Activated CD4-positive, alpha-beta T cell treated with anti-CD3 and anti-CD28 coated beads for 24 hours (primary cell): Measurements from ENCODE around the gene ADGRB2.

Experiments
- DNase-seq, 2 donors: peaks; one replicate each; pipeline ENCODE4 v3.0.0-alpha.2; 2020; ENCODE audit warnings: low read depth in 2 of 2

ADGRB2 gene

GRCh38 chr1:31679091-31679490, 85.0 kb downstream of the ADGRB2 start:
- no peak for DNase-seq

DNA sequence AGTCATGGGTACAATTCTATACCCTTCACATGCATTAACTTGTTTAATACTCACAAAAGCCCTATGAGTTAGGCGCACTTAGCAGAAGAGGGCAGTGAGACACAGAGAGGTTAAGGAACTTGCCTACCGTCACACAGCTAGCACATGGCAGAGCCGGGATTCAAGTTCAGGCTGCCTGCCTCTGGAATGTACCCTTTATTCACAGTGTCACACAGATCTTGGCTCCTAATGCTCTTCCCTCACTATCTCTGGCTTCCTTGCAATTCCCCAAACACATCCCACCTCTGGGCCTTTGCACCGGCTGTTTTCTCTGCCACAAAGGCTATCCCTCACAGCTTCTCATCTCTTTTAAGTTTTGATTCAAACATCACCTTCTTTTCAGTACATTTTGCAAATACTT, 85.5 kb downstream of the ADGRB2 start:
- DNase-seq: no peak

- DNase-seq: no peak
Observed at GRCh38 chr1:31677949-31678348, 86.2 kb downstream of the ADGRB2 start.

GRCh38 chr1:31677401-31677800, 86.7 kb downstream of the ADGRB2 start:
- DNase-seq: no peak
